ENCODE results near the gene UNC13D. TPM values are rescaled to one million over a fixed set of nuclear protein-coding genes. Genes with fewer than 3 reads are reported as not detected.

Gene UNC13D
- total and polyA plus RNA-seq, 2 of the 4 experiments (the other 2 are of a cell fraction), result under 0.01 to 0.31 TPM

DNA sequence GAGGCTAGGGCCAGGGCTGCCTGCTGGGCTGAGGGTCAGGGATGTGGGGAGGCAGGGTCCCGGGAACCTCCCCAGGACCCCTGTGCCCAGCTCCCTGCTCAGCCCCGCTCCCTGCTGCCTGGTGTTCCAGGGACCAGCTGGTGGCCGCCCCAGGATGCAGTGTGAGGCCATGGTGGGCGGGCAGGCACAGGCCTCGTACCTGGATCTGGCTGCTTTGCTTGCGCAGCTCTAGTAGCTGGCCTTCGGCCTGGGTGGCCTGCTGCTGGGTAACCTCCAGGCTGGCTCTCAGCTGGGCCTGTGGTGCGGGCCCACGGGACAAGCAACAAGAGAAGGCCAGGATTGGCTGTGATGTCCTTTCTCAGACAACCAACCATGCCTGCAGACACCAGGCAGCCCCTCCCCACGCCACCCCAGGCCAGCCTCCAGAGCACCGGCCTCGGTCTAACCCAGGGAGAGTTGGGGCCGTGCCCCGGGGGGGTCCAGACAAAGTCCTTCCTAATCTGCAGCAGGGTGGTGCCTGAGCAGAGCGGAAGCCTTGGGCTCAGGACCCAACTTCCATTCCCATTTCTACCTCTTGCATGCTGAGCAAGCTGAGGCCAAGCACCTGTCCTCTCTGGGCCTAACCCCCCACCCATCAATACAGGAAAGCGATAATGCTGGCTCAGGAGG is 48.5 kb upstream of the UNC13D start:
- Histone ChIP-seq H3K36me3 (ENCODE audit: control insufficient read depth, insufficient read depth, low read length) (peaks cover 19% of the 10 kb centered on the region), H3K27ac (ENCODE audit: insufficient read depth, low read length) (no peak overlapping the region), H2BK15ac (ENCODE audit: low read depth, low read length) (no peak overlapping the region), H4K8ac (ENCODE audit: low read depth in 2 of 2, low read length in 2 of 2) (no peak overlapping the region), H2AK5ac (ENCODE audit: low read depth, low read length) (no peak overlapping the region), H3K4me2 (ENCODE audit: low read depth, low read length) (no peak overlapping the region), H3K4me3 (ENCODE audit: insufficient read depth, low read depth, low read length) (no peak overlapping the region), H3K4me1 (ENCODE audit: control insufficient read depth, insufficient read depth, low read length) (peaks cover 7% of the 10 kb centered on the region; the same call in 1 of the 2 replicates), H3K9me1 (ENCODE audit: insufficient read depth, low read length) (peaks cover 12% of the 10 kb centered on the region; the same call in 1 of the 2 replicates), H2BK20ac (ENCODE audit: low read depth, low read length) (no peak overlapping the region), H3K23ac (ENCODE audit: low read depth, low read length) (no peak overlapping the region), H3K9ac (ENCODE audit: low read depth, low read length) (no peak overlapping the region), H2AFZ (replicated peaks; ENCODE audit: low read length, poor library complexity) (no peak overlapping the region), H2AK9ac (replicated peaks; ENCODE audit: low read depth, low read length, poor library complexity) (no peak overlapping the region), H4K5ac (ENCODE audit: low read depth, low read length) (no peak overlapping the region), H3K27me3 (ENCODE audit: control insufficient read depth, insufficient read depth, low read length) (no peaks in the 10 kb centered on the region), H3K18ac (ENCODE audit: low read depth, low read length) (no peak overlapping the region), H3K9me3 (ENCODE audit: control insufficient read depth, insufficient read depth, low read length) (no peaks in the 10 kb centered on the region), H2BK5ac (ENCODE audit: low read depth, low read length, poor library complexity, severe bottlenecking) (no peak overlapping the region), H3K4ac (ENCODE audit: low read depth, low read length) (no peak overlapping the region), H3K14ac (replicated peaks; ENCODE audit: low read depth, low read length) (no peak overlapping the region), H4K91ac (ENCODE audit: insufficient read depth, low read depth, low read length) (no peak overlapping the region), H2BK120ac (ENCODE audit: low read depth, low read length) (no peak overlapping the region), H3K56ac (ENCODE audit: extremely low read depth, insufficient read depth, low read length) (no peak overlapping the region), H3K79me1 (ENCODE audit: low read depth in 1 of 2, low read length in 2 of 2) (peaks cover 9 to 44% of the 10 kb centered on the region in 2 experiments; a peak in 3 of 4 replicates), H4K20me1 (ENCODE audit: insufficient read depth, low read length) (peaks cover 4% of the 10 kb centered on the region; the same call in 1 of the 2 replicates)
- ChIA-PET CTCF (no interaction called here), POLR2A (ENCODE audit: unreplicated experiment) (no interaction called here)
- dilution Hi-C loops (cut with HindIII; ENCODE audit: low sequenced_read_pairs, unreplicated experiment), result no loop called here
- intact Hi-C loops (cut with micrococcal nuclease), result no loop called here
- DNase-seq (no peak), ATAC-seq (ENCODE audit: low read depth) (no peak)
- in situ Hi-C loops (cut with MboI; ENCODE audit: low sequenced_read_pairs), result no loop called here
- BruUV-seq (replicated peaks), result no TSS peak
- 100% methylated on average over 6 of the region's 16 CpGs; no CpG with 5 or more reads in 1 of the 2 experiments for WGBS, 2 experiments (ENCODE audit: extremely low coverage in 2 of 2, insufficient read length in 1 of 2)
- TF ChIP-seq, protein P1, sequence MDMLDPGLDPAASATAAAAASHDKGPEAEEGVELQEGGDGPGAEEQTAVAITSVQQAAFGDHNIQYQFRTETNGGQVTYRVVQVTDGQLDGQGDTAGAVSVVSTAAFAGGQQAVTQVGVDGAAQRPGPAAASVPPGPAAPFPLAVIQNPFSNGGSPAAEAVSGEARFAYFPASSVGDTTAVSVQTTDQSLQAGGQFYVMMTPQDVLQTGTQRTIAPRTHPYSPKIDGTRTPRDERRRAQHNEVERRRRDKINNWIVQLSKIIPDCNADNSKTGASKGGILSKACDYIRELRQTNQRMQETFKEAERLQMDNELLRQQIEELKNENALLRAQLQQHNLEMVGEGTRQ (IDR thresholded peaks at IDR 0.05; ENCODE audit: low read depth, low read length), result no peak
- TF ChIP-seq CEBPB (IDR thresholded peaks at IDR 0.05; ENCODE audit: low read depth, low read length) (no peak), BHLHE40 (IDR thresholded peaks at IDR 0.05; ENCODE audit: low read depth, low read length) (no peak)

All from IMR-90 (cell line).